HG02623 (cell line): Measurements from ENCODE around the gene VEGFA.

ENCODE experiments used
- ATAC-seq: cut with Tn5 transposase; IDR thresholded peaks from one replicate; pipeline ENCODE4 v1.9.1; 2021; ENCODE audit warnings: moderate library complexity; ENCODE audit not compliant: unreplicated experiment

The VEGFA gene

GRCh38 chr6:43738877-43739641 lies 31.0 kb upstream of the VEGFA start:
- no peak for ATAC-seq

GRCh38 chr6:43739642-43740091 lies 30.3 kb upstream of the VEGFA start:
- no peak for ATAC-seq

DNA sequence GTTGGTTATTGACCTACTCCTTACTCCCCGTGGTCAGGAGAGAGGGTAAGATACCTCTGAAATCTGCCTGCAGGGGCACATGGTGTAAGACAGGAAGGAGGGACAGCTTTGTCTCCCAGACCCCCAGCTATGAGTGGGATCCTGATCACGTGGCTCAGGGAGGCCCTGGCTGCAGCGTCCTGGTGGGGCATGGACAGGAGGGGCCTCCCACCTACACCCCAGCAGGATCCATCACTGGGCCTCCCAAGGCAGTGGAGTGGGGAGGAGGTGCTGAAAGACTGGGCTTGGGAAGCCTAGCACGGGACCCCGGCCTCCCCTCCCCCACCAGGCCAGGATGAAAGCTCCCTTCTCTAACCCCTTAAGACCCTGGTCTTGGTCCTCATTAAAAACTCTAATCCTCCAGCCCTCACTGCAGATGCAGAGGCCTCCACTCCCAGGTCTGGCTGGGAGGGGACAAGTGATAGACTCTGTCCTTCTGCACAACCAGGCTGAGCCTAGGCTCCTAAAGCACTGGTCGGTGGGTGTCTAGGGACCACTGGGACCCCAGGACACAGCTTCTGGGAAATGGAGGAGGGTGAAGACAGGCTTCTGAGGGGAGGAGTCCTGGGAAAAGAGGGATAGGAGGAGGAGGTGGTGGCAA lies 29.6 kb upstream of the VEGFA start:
- no peak for ATAC-seq

GRCh38 chr6:43740961-43741764 lies 28.8 kb upstream of the VEGFA start:
- no peak for ATAC-seq

DNA sequence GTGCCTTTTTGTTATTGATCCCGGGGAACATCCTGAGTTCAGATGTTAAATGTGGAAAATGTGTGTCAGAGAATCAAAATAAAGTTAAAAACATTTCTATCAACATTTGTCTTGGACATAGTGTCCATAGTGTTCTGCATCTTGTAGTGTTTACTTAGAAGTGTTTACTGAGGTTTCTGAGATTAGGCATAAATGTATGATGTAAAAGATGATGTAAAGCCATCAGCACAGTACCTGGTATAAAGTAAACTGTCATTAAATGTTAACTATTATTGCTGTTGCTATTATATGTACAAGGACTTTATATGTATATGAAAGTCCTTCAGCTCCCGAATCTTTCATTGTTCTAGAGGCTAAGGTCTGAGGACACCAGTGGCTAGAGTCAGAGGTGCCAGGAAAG lies 28.2 kb upstream of the VEGFA start:
- ATAC-seq: no peak

GRCh38 chr6:43742285-43742684 lies 27.7 kb upstream of the VEGFA start:
- ATAC-seq: no peak

DNA sequence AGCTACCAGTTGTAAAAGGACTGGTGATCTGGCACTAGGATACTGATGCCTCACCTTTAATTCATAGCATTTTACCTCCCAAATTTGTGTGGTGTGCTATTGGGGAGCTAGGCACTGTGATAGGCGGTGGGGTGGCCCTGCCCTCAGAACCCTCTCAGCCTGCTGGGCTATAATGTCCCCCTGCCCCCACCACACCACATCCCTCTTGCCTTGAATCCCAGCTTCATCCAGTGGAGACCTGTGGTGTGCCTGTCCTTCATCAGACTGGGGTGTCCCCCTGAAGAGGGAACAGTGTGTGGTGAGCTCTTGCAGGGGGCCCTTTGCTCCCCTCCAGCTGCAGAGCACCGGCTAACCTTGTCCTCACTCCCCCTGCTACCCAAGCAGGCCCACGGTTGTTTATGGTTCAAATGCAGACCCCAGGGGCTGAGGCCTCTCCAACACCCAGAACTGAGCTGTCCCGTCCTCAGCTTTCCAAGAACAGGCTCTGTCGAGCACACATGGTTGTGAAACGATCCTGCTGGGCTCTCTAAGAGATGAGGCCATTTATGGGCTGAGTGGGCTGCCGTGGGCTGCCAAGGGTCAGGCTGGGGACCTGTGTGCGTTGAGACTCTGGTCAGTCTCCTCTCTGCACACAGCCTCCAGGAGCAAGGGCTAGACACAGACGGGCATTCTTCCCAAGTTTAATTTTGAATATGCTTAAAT lies 26.9 kb upstream of the VEGFA start:
- no peak for ATAC-seq

DNA sequence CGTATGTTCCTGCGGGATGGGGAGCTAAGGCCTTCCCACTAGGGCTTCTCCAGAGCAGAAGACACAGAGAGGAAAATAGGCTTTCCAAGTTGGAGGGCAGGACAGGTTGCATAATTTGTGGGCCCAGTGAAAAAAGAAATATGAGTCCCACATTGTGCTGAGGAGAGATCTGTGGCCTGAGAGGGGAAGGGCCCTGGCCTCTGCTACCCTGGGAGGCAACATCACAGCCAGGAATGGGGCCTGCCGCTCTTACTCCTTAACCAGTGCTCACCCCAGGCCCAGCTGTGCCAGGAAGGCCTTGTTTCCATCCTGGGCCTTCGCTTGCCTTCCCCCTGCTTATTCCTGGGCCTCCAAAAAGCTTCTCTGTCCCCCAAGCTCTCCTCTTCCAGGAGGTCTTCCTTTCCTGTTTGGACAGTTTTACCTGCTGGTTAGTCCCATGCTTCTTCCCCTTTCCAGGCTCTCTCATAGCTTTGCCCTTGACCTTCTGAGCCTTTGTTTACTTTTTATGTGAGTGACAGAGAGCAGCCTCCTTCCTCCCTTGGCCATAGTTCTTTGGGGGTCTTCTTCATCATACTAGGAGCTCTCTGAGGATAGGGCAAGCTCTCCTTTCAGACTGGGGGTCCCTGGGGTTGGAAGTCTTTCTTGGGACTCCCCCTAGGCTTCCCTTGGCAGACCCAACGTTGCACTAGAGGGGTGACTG lies 26.2 kb upstream of the VEGFA start:
- ATAC-seq: no peak

DNA sequence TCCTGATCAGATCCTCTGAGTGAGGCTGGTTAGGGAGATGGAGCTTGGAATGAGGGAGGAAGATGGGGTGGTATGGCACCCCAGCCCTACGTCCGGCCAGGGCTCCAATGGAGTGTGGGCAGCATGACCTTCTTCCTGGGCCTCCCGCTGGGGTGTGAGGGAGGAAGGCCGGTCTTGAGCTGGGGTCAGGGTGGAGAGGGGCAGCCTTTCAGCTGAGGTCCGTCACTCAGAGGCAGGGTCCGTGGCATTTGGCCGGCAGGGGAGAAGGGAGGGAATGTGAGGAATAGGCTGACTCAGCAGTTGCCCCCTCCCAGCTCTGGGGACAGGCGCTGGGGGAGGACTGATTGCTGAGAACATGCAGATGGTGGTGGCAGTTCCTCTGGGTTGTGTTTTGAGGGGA lies 25.5 kb upstream of the VEGFA start:
- ATAC-seq: no peak

- no peak for ATAC-seq
These were observed 24.9 kb upstream of the VEGFA start for GRCh38 chr6:43744931-43745727.

GRCh38 chr6:43746071-43746470 lies 23.9 kb upstream of the VEGFA start:
- no peak for ATAC-seq

DNA sequence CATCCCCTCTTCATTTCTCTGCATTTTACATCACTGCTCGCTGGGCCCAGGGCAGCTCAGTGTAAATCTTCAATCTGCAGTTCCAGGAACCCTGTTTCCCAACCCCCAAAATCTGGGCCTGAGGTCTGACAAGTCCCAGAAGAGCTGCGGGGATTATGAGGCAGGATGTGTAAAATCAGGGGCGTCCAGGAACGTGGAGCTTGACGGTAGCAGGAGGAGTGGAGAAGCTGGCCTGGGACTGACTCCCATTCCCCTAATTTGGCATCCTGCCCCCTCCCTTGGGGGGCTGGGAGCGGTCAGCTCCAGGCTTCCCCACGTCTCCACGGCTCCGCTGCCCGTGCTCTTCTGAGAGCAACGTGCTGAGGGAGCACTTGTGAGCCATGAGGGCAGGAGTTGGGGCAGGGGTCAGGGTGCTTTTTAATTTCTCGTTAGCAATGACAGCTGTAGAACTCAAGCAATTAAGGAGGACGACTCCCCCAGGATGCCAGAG lies 23.4 kb upstream of the VEGFA start:
- no peak for ATAC-seq

- ATAC-seq: no peak
These were observed 22.2 kb upstream of the VEGFA start for GRCh38 chr6:43747784-43748183.

- no peak for ATAC-seq
These were observed 21.2 kb upstream of the VEGFA start for GRCh38 chr6:43748765-43749164.

DNA sequence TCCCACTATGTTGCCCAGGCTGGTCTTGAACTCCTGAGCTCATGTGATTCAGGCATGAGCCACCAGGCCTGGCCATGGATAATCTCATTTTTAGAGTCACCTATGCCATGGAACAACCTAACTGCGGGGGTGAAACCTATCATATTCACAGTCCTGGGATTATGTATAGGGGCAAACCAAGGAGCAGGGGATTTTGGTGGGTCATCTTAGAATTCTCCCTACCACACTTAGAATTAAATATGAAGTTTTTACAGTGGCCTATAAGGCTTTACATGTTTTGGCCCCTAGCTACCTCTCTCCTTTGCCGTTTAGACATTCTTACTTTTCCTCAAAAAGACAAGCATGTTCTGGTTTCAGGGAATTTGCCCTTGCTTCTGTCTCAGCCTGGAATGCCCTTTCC lies 20.6 kb upstream of the VEGFA start:
- no peak for ATAC-seq

DNA sequence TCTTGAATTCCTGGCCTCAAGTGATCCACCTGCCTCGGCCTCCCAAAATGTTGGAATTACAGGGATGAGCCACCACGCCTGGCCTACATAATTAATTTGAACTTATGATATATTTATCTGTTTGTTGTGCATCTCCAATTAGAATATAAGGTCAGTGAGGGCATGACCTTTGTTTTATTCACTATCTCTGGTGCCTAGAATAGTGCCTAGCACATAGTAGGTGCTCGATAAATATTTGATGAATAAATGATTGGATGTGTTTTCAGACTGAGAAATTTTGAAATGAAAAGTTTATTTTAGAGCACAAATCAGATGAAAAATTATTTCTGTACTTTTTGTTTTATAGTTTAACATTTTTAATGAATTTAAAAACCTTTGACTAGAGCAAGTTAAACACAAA lies 19.4 kb upstream of the VEGFA start:
- no peak for ATAC-seq

- no peak for ATAC-seq
These were observed 16.3 kb upstream of the VEGFA start for GRCh38 chr6:43753570-43754183.

DNA sequence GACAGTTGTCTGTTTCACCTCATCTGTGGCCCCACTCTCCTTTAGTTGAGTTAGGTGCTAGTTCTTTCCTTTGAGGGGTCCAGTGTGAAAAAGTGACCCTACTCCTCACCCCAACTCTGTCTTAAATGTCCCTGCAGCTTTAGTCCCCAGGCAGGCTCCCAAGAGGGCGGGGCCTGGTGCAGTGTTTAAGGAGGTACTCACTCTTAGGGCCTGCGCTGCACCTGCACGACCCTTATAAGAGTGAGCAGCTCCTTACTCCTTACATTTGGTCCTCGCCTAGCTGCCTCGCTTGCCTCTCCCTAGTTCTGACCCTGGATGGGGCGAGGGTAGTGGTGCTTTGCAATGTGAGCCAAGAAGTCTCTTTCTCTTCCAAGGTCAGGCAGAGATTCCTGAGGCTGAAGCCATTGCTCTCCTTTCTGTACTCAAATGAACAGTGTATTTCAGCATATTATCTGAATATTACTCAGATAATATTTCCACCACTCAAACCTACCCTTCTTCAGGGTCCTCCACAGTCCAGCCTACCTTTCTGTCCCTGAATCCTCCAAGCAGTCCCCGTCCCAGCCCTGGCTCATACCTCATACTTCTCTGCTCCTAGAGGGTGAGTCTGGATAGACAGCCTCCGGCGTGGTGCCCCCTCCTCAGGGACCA lies 11.9 kb upstream of the VEGFA start:
- ATAC-seq: no peak

- no peak for ATAC-seq
These were observed 11.4 kb upstream of the VEGFA start for GRCh38 chr6:43758617-43759050.
